KMS-11 (cell line): ENCODE data around the gene SFXN2.

ENCODE experiments used
- H2AFZ ChIP-seq: fragments of 200-600 bp; sonication (generic); 2 replicates; pipeline ENCODE4 v1.6.1; 2016; ENCODE audit warnings: antibody characterized with exemption, mixed run types, low read depth
- H3K27ac ChIP-seq: fragments of 200-600 bp; sonication (generic); 2 replicates; pipeline ENCODE4 v1.6.1; 2016; ENCODE audit warnings: mild to moderate bottlenecking, mixed run types
- H3K27me3 ChIP-seq: fragments of 200-600 bp; sonication (generic); 2 replicates; pipeline ENCODE4 v1.6.1; 2017; ENCODE audit warnings: mild to moderate bottlenecking, low read depth, mixed run types, moderate library complexity; ENCODE audit not compliant: insufficient read depth
- H3K36me3 ChIP-seq: fragments of 200-600 bp; sonication (generic); 2 replicates; pipeline ENCODE4 v1.6.1; 2017; ENCODE audit warnings: mild to moderate bottlenecking, mixed run types; ENCODE audit not compliant: insufficient read depth
- H3K4me1 ChIP-seq: fragments of 200-600 bp; sonication (generic); 2 replicates; pipeline ENCODE4 v1.6.1; 2016; ENCODE audit warnings: mild to moderate bottlenecking, low read depth, mixed run types; ENCODE audit not compliant: poor library complexity, severe bottlenecking
- H3K4me2 ChIP-seq: fragments of 200-600 bp; sonication (generic); 2 replicates; pipeline ENCODE4 v1.7.0; 2016; ENCODE audit warnings: mild to moderate bottlenecking, mixed run types
- H3K4me3 ChIP-seq: fragments of 200-600 bp; sonication (generic); IDR thresholded peaks from 2 replicates; pipeline ENCODE4 v1.6.1; 2017; ENCODE audit warnings: low read depth, low read length, mixed read lengths; ENCODE audit not compliant: insufficient read depth
- H3K79me2 ChIP-seq: fragments of 200-600 bp; sonication (generic); 2 replicates; pipeline ENCODE4 v1.6.1; 2016; ENCODE audit warnings: low read depth, mixed run types; ENCODE audit not compliant: insufficient read depth
- H3K9ac ChIP-seq: fragments of 200-600 bp; sonication (generic); 2 replicates; pipeline ENCODE4 v1.6.1; 2016; ENCODE audit warnings: mild to moderate bottlenecking, mixed run types
- H4K20me1 ChIP-seq: fragments of 200-600 bp; sonication (generic); 2 replicates; pipeline ENCODE4 v1.6.1; 2016; ENCODE audit warnings: mild to moderate bottlenecking, mixed run types; ENCODE audit not compliant: insufficient read depth
- CTCF ChIP-seq: fragments of 200-600 bp; sonication (generic); conservative IDR thresholded peaks from 2 replicates; pipeline ENCODE4 v1.6.1; 2017; ENCODE audit warnings: low read depth, mild to moderate bottlenecking, antibody characterized with exemption, low read length, moderate library complexity, mixed read lengths

SFXN2 gene

GRCh38 chr10:102782673-102783551 lies 68.5 kb downstream of the SFXN2 start:
- Histone ChIP-seq H3K4me3 (no peak overlapping the region), H3K9ac (no peak overlapping the region), H3K27me3 (no peaks in the 10 kb centered on the region), H3K4me2 (0 out of 2 replicates have a peak overlapping the region, but pooled peaks have one; percentile 34), H4K20me1 (no peaks in the 10 kb centered on the region), H3K36me3 (no peaks in the 10 kb centered on the region), H3K4me1 (peaks cover 40% of the 10 kb centered on the region), H3K27ac (no peak overlapping the region), H2AFZ (no peak overlapping the region), H3K79me2 (peaks cover 20% of the 10 kb centered on the region; the same call in 1 of the 2 replicates)
- no peak for TF ChIP-seq CTCF

- Histone ChIP-seq H3K4me1 (peaks cover 34% of the 10 kb centered on the region), H3K4me2 (no peak overlapping the region), H4K20me1 (no peaks in the 10 kb centered on the region), H2AFZ (no peak overlapping the region), H3K4me3 (no peak overlapping the region), H3K27ac (no peak overlapping the region), H3K79me2 (peaks cover 14% of the 10 kb centered on the region; the same call in 1 of the 2 replicates), H3K36me3 (no peaks in the 10 kb centered on the region), H3K9ac (no peak overlapping the region), H3K27me3 (no peaks in the 10 kb centered on the region)
- no peak for TF ChIP-seq CTCF
Measured at GRCh38 chr10:102783568-102783967, 69.1 kb downstream of the SFXN2 start.

- H3K79me2 ChIP-seq, result peaks cover 1% of the 10 kb centered on the region; the same call in 1 of the 2 replicates
- no peak overlapping the region for H3K9ac ChIP-seq
- no peak overlapping the region for H3K4me2 ChIP-seq
- no peaks in the 10 kb centered on the region for H4K20me1 ChIP-seq
- no peaks in the 10 kb centered on the region for H3K36me3 ChIP-seq
- no peaks in the 10 kb centered on the region for H3K27me3 ChIP-seq
- no peak overlapping the region for H2AFZ ChIP-seq
- peaks cover 34% of the 10 kb centered on the region for H3K4me1 ChIP-seq
- H3K27ac ChIP-seq, result no peak overlapping the region
- H3K4me3 ChIP-seq, result no peak overlapping the region
- no peak for TF ChIP-seq CTCF
Measured at GRCh38 chr10:102785818-102786217, 71.4 kb downstream of the SFXN2 start.

GRCh38 chr10:102791754-102792395 lies 77.4 kb downstream of the SFXN2 start:
- H3K36me3 ChIP-seq, result no peaks in the 10 kb centered on the region
- H3K27ac ChIP-seq, result no peak overlapping the region
- H3K4me2 ChIP-seq, result no peak overlapping the region
- no peaks in the 10 kb centered on the region for H4K20me1 ChIP-seq
- no peaks in the 10 kb centered on the region for H3K27me3 ChIP-seq
- TF ChIP-seq CTCF, result no peak
- no peak overlapping the region for H3K4me3 ChIP-seq
- H3K4me1 ChIP-seq, result peaks cover 43% of the 10 kb centered on the region
- no peak overlapping the region for H2AFZ ChIP-seq
- no peak overlapping the region for H3K9ac ChIP-seq
- H3K79me2 ChIP-seq, result no peaks in the 10 kb centered on the region
